ENCODE results near the gene TCF12.

Gene TCF12

GRCh38 chr15:56991017-56991416 lies 72.6 kb downstream of the TCF12 start:
- DNase-seq = no peak
- intact Hi-C loops (cut with DNase I; ENCODE audit: low total_unique reads) = no loop called here
- Histone ChIP-seq H3K36me3 (no peaks in the 10 kb centered on the region), H3K9me3 (no peaks in the 10 kb centered on the region), H3K27me3 (no peaks in the 10 kb centered on the region), H3K27ac (no peak overlapping the region), H3K4me1 (peaks cover 0 to 33% (median 6%) of the 10 kb centered on the region in 4 donors), H3K4me3 (no peak overlapping the region)
- TF ChIP-seq CTCF (IDR thresholded peaks at IDR 0.05) = no peak

GRCh38 chr15:56992725-56993124 lies 74.3 kb downstream of the TCF12 start:
- Histone ChIP-seq H3K9me3 (no peaks in the 10 kb centered on the region), H3K4me1 (peaks cover 0 to 18% (median 6%) of the 10 kb centered on the region in 4 donors), H3K27ac (no peak overlapping the region), H3K27me3 (no peaks in the 10 kb centered on the region), H3K36me3 (no peaks in the 10 kb centered on the region), H3K4me3 (no peak overlapping the region)
- no peak for TF ChIP-seq CTCF (IDR thresholded peaks at IDR 0.05)
- intact Hi-C loops (cut with DNase I; ENCODE audit: low total_unique reads) = no loop called here
- no peak for DNase-seq

- no peak for TF ChIP-seq CTCF (IDR thresholded peaks at IDR 0.05)
- intact Hi-C loops (cut with DNase I; ENCODE audit: low total_unique reads) = no loop called here
Measured at GRCh38 chr15:56994280-56994679, 75.8 kb downstream of the TCF12 start.

GRCh38 chr15:56996093-56996492 lies 77.6 kb downstream of the TCF12 start:
- DNase-seq = no peak
- Histone ChIP-seq H3K27me3 (no peaks in the 10 kb centered on the region), H3K4me1 (peaks cover 0 to 6% (median 0%) of the 10 kb centered on the region in 4 donors), H3K9me3 (no peaks in the 10 kb centered on the region), H3K27ac (no peak overlapping the region), H3K4me3 (no peak overlapping the region), H3K36me3 (no peaks in the 10 kb centered on the region)
- no peak for TF ChIP-seq CTCF (IDR thresholded peaks at IDR 0.05)
- intact Hi-C loops (cut with DNase I; ENCODE audit: low total_unique reads) = no loop called here

More at GRCh38 chr15:56994280-56994679, 75.8 kb downstream of the TCF12 start:
- peaks cover 0 to 8% (median 3%) of the 10 kb centered on the region in 4 donors for H3K4me1 ChIP-seq
- DNase-seq = no peak
- no peak overlapping the region for H3K27ac ChIP-seq
- no peaks in the 10 kb centered on the region for H3K9me3 ChIP-seq
- H3K4me3 ChIP-seq = no peak overlapping the region
- no peaks in the 10 kb centered on the region for H3K36me3 ChIP-seq
- H3K27me3 ChIP-seq = no peaks in the 10 kb centered on the region

- no peaks in the 10 kb centered on the region for H3K36me3 ChIP-seq
- H3K4me3 ChIP-seq = no peak overlapping the region
- no peak for DNase-seq
- H3K4me1 ChIP-seq = peaks cover 0 to 6% (median 0%) of the 10 kb centered on the region in 4 donors
- H3K27ac ChIP-seq = no peak overlapping the region
- TF ChIP-seq CTCF (IDR thresholded peaks at IDR 0.05) = no peak
- H3K9me3 ChIP-seq = no peaks in the 10 kb centered on the region
- intact Hi-C loops (cut with DNase I; ENCODE audit: low total_unique reads) = no loop called here
- no peaks in the 10 kb centered on the region for H3K27me3 ChIP-seq
Measured at GRCh38 chr15:56996746-56997470, 78.5 kb downstream of the TCF12 start.
